ENCODE data around the gene C2CD2L. TPM values are rescaled to one million over a fixed set of nuclear protein-coding genes. Genes with fewer than 3 reads are reported as not detected.
"Not testable (repeated sequence)": the region's sequence is repeated elsewhere in the genome, so short reads cannot be mapped to it uniquely, and the experiment has no call there.

The C2CD2L gene
- total RNA-seq, 1 experiment from 2014 or later = 14.7 TPM

DNA sequence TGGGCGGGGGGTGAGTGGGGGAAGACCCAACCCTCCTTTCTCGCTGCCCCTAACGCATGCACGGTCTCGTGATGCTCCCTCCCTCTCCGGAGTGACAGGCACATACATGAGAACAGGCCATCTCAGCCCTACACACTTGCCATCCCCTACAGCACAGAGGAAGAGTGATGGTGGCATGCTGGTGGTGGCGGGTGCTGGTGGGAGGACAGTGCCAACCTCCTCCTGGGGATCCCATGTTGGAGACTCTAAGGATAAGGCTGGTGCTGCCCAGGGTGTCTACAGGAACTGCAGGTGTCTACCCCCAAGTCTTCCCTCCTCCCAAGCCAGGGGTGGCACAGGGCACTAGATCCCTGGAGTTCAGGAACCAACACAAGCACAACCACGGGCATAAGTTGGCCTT, 54.7 kb downstream of the C2CD2L start:
- Histone ChIP-seq H3K4me3 (ENCODE audit: low read depth, low read length) (no peak overlapping the region), H3K4me1 (no peaks in the 10 kb centered on the region), H3K36me3 (ENCODE audit: control insufficient read depth, insufficient read depth, low read length) (no peaks in the 10 kb centered on the region), H3K27me3 (replicated peaks; ENCODE audit: control insufficient read depth, insufficient read depth, low read length) (no peaks in the 10 kb centered on the region), H3K9me3 (no peaks in the 10 kb centered on the region)
- ChIA-PET POLR2A (no interaction called here), CTCF (no interaction called here)
- no peaks in the 10 kb centered on the region for H3K36me3 Mint-ChIP-seq (ENCODE audit: insufficient read depth, unreplicated experiment)
- no TSS peak for BruUV-seq (replicated peaks)
- no peaks in the 10 kb centered on the region for H3K9me3 Mint-ChIP-seq (ENCODE audit: unreplicated experiment)
- no peak overlapping the region for H3K4me3 Mint-ChIP-seq (ENCODE audit: unreplicated experiment)
- no peak for DNase-seq
- H3K27ac Mint-ChIP-seq (ENCODE audit: unreplicated experiment) = no peak overlapping the region
- TF ChIP-seq, protein P1, sequence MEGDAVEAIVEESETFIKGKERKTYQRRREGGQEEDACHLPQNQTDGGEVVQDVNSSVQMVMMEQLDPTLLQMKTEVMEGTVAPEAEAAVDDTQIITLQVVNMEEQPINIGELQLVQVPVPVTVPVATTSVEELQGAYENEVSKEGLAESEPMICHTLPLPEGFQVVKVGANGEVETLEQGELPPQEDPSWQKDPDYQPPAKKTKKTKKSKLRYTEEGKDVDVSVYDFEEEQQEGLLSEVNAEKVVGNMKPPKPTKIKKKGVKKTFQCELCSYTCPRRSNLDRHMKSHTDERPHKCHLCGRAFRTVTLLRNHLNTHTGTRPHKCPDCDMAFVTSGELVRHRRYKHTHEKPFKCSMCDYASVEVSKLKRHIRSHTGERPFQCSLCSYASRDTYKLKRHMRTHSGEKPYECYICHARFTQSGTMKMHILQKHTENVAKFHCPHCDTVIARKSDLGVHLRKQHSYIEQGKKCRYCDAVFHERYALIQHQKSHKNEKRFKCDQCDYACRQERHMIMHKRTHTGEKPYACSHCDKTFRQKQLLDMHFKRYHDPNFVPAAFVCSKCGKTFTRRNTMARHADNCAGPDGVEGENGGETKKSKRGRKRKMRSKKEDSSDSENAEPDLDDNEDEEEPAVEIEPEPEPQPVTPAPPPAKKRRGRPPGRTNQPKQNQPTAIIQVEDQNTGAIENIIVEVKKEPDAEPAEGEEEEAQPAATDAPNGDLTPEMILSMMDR (IDR thresholded peaks at IDR 0.05; ENCODE audit: insufficient read depth in 1 of 2, low read depth in 1 of 2, low read length in 1 of 2, severe bottlenecking in 1 of 2, unreplicated experiment in 1 of 2) = no peak
- H3K4me1 Mint-ChIP-seq (ENCODE audit: low read depth, unreplicated experiment) = no peaks in the 10 kb centered on the region
- H3K27me3 Mint-ChIP-seq (ENCODE audit: insufficient read depth, unreplicated experiment) = peaks cover 9% of the 10 kb centered on the region
- intact Hi-C loops (cut with micrococcal nuclease; ENCODE audit: unreplicated experiment) = no loop called here

DNA sequence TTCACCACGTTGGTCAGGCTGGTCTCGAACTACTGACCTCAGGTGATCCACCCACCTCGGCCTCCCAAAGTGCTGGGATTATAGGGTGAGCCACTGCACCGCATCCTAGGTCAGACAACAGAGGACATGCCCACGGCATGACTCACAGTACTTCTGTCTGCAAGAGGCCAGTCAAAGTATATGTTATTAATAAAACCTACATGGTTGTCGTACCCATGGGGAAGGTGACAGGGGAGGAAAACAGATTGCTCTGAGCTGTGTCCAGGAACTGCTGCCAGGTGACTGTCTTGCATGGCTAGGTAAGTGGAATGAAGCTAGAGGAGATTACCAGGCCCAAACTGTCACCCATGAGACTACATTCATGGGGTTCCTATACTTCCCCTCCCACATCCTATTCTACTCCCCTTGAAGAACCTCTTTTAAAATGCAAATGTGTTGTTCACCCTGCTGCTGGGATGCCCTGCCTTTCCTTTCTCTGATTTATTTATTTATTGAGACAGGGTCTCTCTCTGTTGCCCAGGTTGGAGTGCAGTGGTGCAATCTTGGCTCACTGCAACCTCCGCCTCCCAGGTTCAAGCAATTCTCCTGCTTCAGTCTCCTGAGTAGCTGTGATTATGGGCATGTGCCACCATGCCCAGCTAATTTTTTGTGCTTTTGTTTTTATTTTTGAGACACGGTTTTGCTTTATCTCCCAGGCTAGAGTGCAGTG, 59.4 kb downstream of the C2CD2L start:
- DNase-seq = no peak
- H3K9me3 Mint-ChIP-seq (ENCODE audit: unreplicated experiment) = no peaks in the 10 kb centered on the region
- Histone ChIP-seq H3K27me3 (replicated peaks; ENCODE audit: control insufficient read depth, insufficient read depth, low read length) (no peaks in the 10 kb centered on the region), H3K9me3 (no peaks in the 10 kb centered on the region), H3K4me3 (ENCODE audit: low read depth, low read length) (no peak overlapping the region), H3K4me1 (peaks cover 4% of the 10 kb centered on the region; the same call in 1 of the 2 replicates), H3K36me3 (ENCODE audit: control insufficient read depth, insufficient read depth, low read length) (no peaks in the 10 kb centered on the region)
- H3K4me3 Mint-ChIP-seq (ENCODE audit: unreplicated experiment) = no peak overlapping the region
- no TSS peak for BruUV-seq (replicated peaks)
- H3K36me3 Mint-ChIP-seq (ENCODE audit: insufficient read depth, unreplicated experiment) = no peaks in the 10 kb centered on the region
- H3K27me3 Mint-ChIP-seq (ENCODE audit: insufficient read depth, unreplicated experiment) = peaks cover 4% of the 10 kb centered on the region
- ChIA-PET POLR2A (no interaction called here), CTCF (interaction anchor here (0.6 to 2.0 kb wide), 3 partner anchors 22 to 64 kb away, joined by 4 to 9 read pairs (median 5); partner anchors contain the start of genes CBL and DPAGT1)
- TF ChIP-seq, protein P1 (IDR thresholded peaks at IDR 0.05; ENCODE audit: insufficient read depth in 1 of 2, low read depth in 1 of 2, low read length in 1 of 2, severe bottlenecking in 1 of 2, unreplicated experiment in 1 of 2) = no peak
- intact Hi-C loops (cut with micrococcal nuclease; ENCODE audit: unreplicated experiment) = no loop called here
- no peaks in the 10 kb centered on the region for H3K4me1 Mint-ChIP-seq (ENCODE audit: low read depth, unreplicated experiment)
- no peak overlapping the region for H3K27ac Mint-ChIP-seq (ENCODE audit: unreplicated experiment)

DNA sequence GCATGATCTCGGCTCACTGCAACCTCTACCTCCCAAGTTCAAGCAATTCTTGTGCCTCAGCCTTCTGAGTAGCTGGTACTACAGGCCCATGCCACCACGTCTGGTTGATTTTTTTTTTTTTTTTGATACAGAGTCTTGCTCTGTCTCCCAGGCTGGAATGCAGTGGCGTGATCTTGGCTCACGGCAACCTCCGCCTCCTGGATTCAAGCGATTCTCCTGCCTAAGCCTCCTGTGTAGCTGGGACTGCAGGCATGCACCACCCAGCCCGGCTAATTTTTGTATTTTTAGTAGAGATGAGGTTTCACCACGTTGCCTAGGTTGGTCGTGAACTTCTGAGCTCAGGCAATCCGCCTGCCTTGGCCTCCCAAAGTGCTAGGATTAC, 59.9 kb downstream of the C2CD2L start:
- H3K9me3 Mint-ChIP-seq (ENCODE audit: unreplicated experiment); intact Hi-C loops (cut with micrococcal nuclease; ENCODE audit: unreplicated experiment); H3K27me3 Mint-ChIP-seq (ENCODE audit: insufficient read depth, unreplicated experiment); H3K36me3 Mint-ChIP-seq (ENCODE audit: insufficient read depth, unreplicated experiment); H3K4me3 ChIP-seq (ENCODE audit: low read depth, low read length); H3K4me3 Mint-ChIP-seq (ENCODE audit: unreplicated experiment); DNase-seq; H3K27me3 ChIP-seq (replicated peaks; ENCODE audit: control insufficient read depth, insufficient read depth, low read length); BruUV-seq (replicated peaks); H3K36me3 ChIP-seq (ENCODE audit: control insufficient read depth, insufficient read depth, low read length); H3K9me3 ChIP-seq; H3K4me1 ChIP-seq; POLR2A ChIA-PET; H3K27ac Mint-ChIP-seq (ENCODE audit: unreplicated experiment); H3K4me1 Mint-ChIP-seq (ENCODE audit: low read depth, unreplicated experiment): not testable (repeated sequence)
- CTCF ChIA-PET = interaction anchor here (0.6 to 2.0 kb wide), 3 partner anchors 22 to 65 kb away, joined by 4 to 9 read pairs (median 5); partner anchors contain the start of genes CBL and DPAGT1
